ENCODE results near the gene IPP.

Gene IPP

DNA sequence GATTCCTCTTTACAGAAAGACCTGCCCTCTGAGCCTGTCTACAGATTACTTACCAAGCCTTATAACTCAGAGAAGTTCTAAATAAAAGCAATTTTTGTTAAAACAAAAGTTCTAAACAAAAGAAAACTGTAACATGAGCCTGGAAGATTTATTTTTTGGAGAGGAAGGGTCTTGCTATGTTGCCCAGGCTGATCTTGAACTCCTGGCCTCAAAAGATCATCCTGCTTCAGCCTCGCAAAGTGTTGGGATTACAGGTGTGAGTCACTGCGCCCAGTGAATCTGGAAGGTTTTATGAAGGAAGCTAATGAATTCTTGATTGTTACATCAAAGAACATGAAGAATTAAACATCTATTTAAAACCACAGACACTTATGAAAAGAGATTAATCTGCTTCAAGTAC is 91.2 kb downstream of the IPP start:
- DNase-seq = no peak
- in situ Hi-C loops (cut with HindIII; ENCODE audit: low pct_ligation_motif_present, low pct_unique_long_range_greater_than_20kb, low sequenced_read_pairs) = no loop called here

DNA sequence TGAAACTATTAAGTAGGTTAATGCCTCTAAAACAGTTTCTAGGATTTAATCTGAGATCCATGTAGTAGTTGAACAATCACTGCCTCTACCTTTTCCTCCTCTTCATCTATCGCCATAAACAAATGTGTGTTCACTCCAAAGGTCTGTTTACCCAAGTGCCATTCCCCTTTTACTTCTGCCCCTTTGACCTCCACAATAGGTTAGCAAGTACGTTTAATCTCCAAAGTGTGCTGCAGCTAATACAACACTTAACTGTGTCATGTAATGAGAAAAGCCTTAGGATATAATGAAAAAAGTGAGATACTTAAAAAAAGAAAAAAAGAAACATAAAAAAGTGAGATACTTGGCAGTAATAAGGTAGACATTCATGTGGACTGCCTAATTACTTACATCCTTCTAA is 92.3 kb downstream of the IPP start:
- in situ Hi-C loops (cut with HindIII; ENCODE audit: low pct_ligation_motif_present, low pct_unique_long_range_greater_than_20kb, low sequenced_read_pairs) = no loop called here

DNA sequence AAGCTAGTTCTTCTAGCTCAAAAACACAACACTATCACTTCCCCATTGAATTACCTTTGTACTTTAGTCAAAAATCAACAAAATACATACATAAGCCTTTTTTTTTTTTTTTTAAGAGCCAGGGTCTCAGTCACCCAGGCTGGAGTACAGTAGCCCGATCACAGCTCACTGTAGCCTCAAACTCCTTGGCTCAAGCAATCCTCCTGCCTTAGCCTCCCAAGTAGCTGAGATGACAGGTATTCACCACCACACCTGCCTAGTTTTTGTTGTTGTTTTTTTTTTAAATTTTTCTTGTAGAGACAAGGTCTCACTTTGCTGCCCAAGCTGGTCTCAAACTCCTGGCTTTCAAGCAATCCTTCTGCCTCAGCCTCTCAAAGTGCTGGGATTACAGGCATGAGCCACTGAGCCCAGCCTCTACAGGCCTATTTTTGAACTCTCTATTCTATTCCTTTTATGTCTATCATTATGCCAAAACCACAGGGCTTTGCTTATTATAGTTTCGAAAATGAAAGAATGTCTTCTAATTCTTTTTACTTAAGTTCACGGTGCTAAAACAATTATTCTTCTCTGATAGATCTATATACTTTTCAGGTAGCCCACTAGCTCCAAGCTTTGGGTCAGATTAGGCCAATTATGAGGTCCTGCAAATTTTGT is 93.8 kb downstream of the IPP start:
- DNase-seq = no peak
- in situ Hi-C loops (cut with HindIII; ENCODE audit: low pct_ligation_motif_present, low pct_unique_long_range_greater_than_20kb, low sequenced_read_pairs) = no loop called here

More for the DNA sequence above, 92.3 kb downstream of the IPP start:
- DNase-seq = no peak

DNA sequence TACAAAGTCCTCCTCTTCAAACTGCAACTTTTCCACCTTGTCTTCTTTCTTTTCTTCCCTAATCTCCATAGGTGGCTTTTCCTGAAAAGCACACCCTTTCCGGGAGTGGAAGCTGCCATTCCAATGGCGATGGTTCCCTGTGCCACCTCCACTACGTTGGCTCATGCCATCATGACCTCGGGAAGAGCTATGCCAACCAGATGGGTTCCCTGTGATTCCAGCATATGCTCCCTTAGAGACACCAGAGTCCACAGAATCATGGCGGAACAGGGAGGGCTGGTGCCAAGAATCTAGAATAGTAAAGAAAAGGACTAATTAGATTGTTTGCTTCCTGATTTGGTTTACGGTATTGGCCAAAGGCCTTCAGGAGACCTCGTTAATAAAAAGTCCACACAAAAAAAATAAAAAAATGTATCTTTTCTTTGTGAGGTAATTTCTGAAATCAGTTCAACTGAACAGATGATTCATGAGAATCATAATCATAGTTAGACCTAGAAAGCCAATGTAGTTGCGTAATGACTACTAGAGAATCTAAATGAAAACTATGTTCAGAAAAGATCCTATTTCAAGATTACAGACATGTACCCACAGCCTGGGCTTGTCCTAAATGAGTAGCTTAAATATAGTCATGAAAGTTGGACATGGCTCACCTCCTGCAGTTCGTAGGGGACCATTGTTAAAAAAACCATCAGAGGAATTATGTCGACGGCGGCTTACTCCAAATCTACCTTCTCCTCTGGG is 95.7 kb downstream of the IPP start:
- in situ Hi-C loops (cut with HindIII; ENCODE audit: low pct_ligation_motif_present, low pct_unique_long_range_greater_than_20kb, low sequenced_read_pairs) = no loop called here

More for the DNA sequence above, 95.7 kb downstream of the IPP start:
- no peak for DNase-seq
